Right lobe of liver (tissue), 6 donors: ENCODE results near the gene ACRBP. TPM values are rescaled to one million over a fixed set of nuclear protein-coding genes. Genes with fewer than 3 reads are reported as not detected.

ENCODE experiments used
- ATAC-seq, 4 donors: fragments of 200-7000 bp; cut with Tn5 transposase; one replicate each; pipeline ENCODE4 v1.9.1; 2020; ENCODE audit warnings: mild to moderate bottlenecking in 4 of 4, moderate library complexity in 4 of 4
- DNase-seq, 3 donors: peaks; one replicate each; pipeline ENCODE4 v3.0.0-alpha.2; 2020
- H3K27ac ChIP-seq, 3 donors: fragments of 200-600 bp; one replicate each; pipeline ENCODE4 v1.8.0; 2022
- H3K27me3 ChIP-seq, 2 donors: fragments of 200-600 bp; one replicate each; pipeline ENCODE4 v1.8.0; 2022
- H3K36me3 ChIP-seq, 4 donors: fragments of 200-600 bp; sonication (generic) in 1 of 4; one replicate each; pipeline versions ENCODE4 v1.5.1 to v1.8.0; 2017 to 2022; ENCODE audit warnings: control low read depth in 1 of 4
- H3K4me1 ChIP-seq, 4 donors: fragments of 200-600 bp; sonication (generic) in 1 of 4; one replicate each; pipeline versions ENCODE4 v1.5.1 to v1.8.0; 2017 to 2022; ENCODE audit warnings: control low read depth in 1 of 4
- H3K4me3 ChIP-seq, 3 donors: fragments of 200-600 bp; one replicate each; pipeline ENCODE4 v1.8.0; 2022
- H3K9me3 ChIP-seq, 4 donors: fragments of 200-600 bp; sonication (generic) in 1 of 4; one replicate each; pipeline versions ENCODE4 v1.5.1 to v1.8.0; 2017 to 2022; ENCODE audit warnings: control low read depth in 1 of 4
- POLR2A ChIP-seq: fragments of 450-650 bp; IDR thresholded peaks from one replicate; pipeline ENCODE4 v1.6.1; 2017; ENCODE audit warnings: antibody characterized with exemption, mild to moderate bottlenecking
- WGBS: methylation state at CpG from one replicate; pipeline ENCODE4 v1.1.6; 2018; ENCODE audit warnings: low coverage, low lambda C conversion rate; ENCODE audit not compliant: insufficient coverage; ENCODE audit errors: missing lambda C conversion rate; 5-methylcytosine and 5-hydroxymethylcytosine counted together
- intact Hi-C, 2 donors: fragments of 100-400 bp; cut with DNase I; formaldehyde crosslinking; loops; one replicate each; pipeline versions ENCODE4 v1.11.2 to v1.14.1; 2022
- total RNA-seq, 6 experiments: library from RNA; depleted of rRNA in 2 of 6; stranded (reverse); fragments of >200 nt in 2 of 6; fragmentation: NEBNext Ultra II Directional in 3 of 6; extraction: Animal tissue kit (Norgen Biotek cat#: 25700) in 3 of 6; gene quantifications; one replicate each; pipeline versions ENCODE4 v1.1.0 to v1.2.4, GENCODE V29; 2016 to 2023
- TF ChIP-seq, protein P1 (sequence below), 4 donors: fragments of 200-600 bp in 3 of 4; fragments of 450-650 bp in 1 of 4; IDR thresholded peaks; one replicate each; pipeline versions ENCODE4 v1.5.1 to v1.8.0; 2016 to 2022; ENCODE audit warnings: antibody characterized with exemption in 4 of 4, mild to moderate bottlenecking in 2 of 4
- donor health status: DM: no; HTN: yes; CAD: no.
- donor health status: DM: no; HTN: no; CAD: no.
- donor health status: DM: no; HTN: no; CAD: no.
- donor health status: DM: no; HTN: yes; CAD: no.
- donor health status: DM: no; HTN: yes; CAD: no.

Gene ACRBP
- total RNA-seq, 6 experiments from 2014 or later = 0.95 to 3.3 (median 1.7) TPM; not detected in 1

DNA sequence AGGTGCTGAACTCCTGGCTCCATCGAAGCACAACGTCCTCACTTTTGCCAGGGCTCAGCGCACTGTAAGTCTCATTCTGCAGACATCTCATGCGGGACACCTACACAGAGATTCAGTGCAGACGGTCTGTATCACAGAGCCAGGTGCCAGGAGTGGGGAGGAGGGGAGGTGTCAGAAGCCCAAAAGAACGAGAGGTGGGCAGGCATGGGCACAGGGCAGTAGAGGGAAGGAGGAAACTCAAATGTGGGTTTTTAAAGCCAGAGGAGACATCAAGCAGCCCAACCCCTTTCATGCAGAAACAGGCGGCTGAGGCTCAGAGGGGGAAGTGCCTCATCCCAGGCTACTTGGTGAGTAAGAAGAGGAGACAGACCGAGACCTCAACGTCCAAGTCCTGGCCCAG, 8.9 kb downstream of the ACRBP start:
- intact Hi-C loops = no loop called here
- no peaks in the 10 kb centered on the region for H3K4me1 ChIP-seq
- H3K9me3 ChIP-seq = no peaks in the 10 kb centered on the region
- H3K27me3 ChIP-seq = no peaks in the 10 kb centered on the region
- no peak for DNase-seq
- H3K4me3 ChIP-seq = no peak overlapping the region
- peak in 2 of 4 donors; percentile 22 to 31 for ATAC-seq
- WGBS = 39% methylated on average over 4 of the region's 9 CpGs
- H3K27ac ChIP-seq = no peak overlapping the region
- H3K36me3 ChIP-seq = no peaks in the 10 kb centered on the region
- TF ChIP-seq, protein P1, sequence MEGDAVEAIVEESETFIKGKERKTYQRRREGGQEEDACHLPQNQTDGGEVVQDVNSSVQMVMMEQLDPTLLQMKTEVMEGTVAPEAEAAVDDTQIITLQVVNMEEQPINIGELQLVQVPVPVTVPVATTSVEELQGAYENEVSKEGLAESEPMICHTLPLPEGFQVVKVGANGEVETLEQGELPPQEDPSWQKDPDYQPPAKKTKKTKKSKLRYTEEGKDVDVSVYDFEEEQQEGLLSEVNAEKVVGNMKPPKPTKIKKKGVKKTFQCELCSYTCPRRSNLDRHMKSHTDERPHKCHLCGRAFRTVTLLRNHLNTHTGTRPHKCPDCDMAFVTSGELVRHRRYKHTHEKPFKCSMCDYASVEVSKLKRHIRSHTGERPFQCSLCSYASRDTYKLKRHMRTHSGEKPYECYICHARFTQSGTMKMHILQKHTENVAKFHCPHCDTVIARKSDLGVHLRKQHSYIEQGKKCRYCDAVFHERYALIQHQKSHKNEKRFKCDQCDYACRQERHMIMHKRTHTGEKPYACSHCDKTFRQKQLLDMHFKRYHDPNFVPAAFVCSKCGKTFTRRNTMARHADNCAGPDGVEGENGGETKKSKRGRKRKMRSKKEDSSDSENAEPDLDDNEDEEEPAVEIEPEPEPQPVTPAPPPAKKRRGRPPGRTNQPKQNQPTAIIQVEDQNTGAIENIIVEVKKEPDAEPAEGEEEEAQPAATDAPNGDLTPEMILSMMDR (IDR thresholded peaks at IDR 0.05) = no peak
- no peak for TF ChIP-seq POLR2A

DNA sequence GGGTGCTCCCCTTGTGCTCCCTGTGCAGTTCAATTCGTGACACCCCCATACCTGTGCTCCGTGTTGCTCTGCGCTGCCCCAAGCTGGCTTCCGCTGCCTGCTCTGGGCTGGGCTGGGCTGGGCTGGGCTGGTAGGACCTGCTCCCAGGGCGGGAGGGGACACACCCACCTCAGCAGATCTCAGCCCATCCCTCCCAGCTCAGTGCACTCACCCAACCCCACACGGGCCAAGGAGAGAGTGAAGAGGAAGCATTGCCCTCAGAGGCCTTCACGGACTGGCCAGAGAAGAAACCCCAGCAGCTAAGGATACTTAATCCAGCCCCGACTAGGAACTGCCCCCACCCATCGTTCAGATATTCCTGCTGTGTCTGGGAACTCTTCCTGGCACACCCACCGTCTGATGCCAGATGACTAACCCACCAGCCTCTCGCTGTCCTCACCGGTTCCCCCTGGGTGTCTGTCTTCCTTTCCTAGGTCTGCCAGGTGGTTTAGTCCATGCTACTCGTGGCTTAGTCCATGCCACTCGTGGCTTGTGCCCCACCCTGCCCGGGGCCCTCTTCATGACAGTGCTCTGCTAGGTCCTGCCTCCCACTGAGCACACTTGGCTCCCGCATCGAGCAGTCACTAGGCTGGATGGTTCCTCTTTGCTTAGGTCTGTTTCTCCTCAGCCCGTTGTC, 11.2 kb downstream of the ACRBP start, which contains the start of gene LPAR5:
TSS of gene LPAR5 (minus strand) at position 104 of the 676 bp plus-strand sequence. CDS start 14,711 bp downstream, outside the sequence.
- ATAC-seq (peak; percentile 41 to 63 (median 54)), DNase-seq (peak in 1 of 3 donors; percentile 59)
- no peaks in the 10 kb centered on the region for H3K4me1 ChIP-seq

DNA sequence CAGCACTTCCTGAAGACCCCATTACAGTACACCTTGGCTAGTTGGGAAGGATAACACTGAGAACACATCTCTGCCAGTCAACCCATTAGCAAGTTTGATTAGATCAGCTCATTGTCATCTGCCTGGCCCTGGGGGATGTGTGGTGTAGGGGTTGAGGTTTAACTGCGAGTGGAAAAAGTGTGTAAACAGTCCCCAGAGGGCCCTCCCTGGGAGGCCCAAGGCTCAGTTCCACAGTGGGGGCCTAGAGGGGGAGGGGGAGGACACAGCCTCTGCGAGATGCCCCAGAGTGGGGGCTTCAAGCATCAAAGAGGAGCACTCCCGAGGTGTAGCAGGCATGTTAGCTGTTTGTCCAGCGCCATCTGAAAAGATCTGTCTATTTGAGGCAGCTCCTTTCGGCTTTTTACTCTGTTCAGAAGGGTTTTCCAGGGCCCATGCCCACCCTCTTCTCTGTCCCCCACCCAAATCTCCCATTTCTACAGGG, 11.8 kb downstream of the ACRBP start:
- H3K4me3 ChIP-seq = no peak overlapping the region
- H3K4me1 ChIP-seq = no peaks in the 10 kb centered on the region
- no peak overlapping the region for H3K27ac ChIP-seq
- H3K27me3 ChIP-seq = no peaks in the 10 kb centered on the region
- TF ChIP-seq, protein P1 (IDR thresholded peaks at IDR 0.05) = no peak
- no peak for TF ChIP-seq POLR2A
- intact Hi-C loops = no loop called here
- peak in 2 of 4 donors; percentile 11 to 17 for ATAC-seq
- DNase-seq = no peak
- 65% methylated on average over 2 of the region's 5 CpGs for WGBS
- no peaks in the 10 kb centered on the region for H3K36me3 ChIP-seq
- no peaks in the 10 kb centered on the region for H3K9me3 ChIP-seq

More for the DNA sequence above, 11.2 kb downstream of the ACRBP start, which contains the start of gene LPAR5:
- intact Hi-C loops = no loop called here
- TF ChIP-seq POLR2A = no peak
- TF ChIP-seq, protein P1 (IDR thresholded peaks at IDR 0.05) = no peak
- 29% methylated on average over 10 of the region's 18 CpGs for WGBS
- Histone ChIP-seq H3K27me3 (no peaks in the 10 kb centered on the region), H3K9me3 (no peaks in the 10 kb centered on the region), H3K27ac (no peak within 1 kb of the TSS), H3K4me3 (no peak within 1 kb of the TSS), H3K36me3 (no peaks in the 10 kb centered on the region)

DNA sequence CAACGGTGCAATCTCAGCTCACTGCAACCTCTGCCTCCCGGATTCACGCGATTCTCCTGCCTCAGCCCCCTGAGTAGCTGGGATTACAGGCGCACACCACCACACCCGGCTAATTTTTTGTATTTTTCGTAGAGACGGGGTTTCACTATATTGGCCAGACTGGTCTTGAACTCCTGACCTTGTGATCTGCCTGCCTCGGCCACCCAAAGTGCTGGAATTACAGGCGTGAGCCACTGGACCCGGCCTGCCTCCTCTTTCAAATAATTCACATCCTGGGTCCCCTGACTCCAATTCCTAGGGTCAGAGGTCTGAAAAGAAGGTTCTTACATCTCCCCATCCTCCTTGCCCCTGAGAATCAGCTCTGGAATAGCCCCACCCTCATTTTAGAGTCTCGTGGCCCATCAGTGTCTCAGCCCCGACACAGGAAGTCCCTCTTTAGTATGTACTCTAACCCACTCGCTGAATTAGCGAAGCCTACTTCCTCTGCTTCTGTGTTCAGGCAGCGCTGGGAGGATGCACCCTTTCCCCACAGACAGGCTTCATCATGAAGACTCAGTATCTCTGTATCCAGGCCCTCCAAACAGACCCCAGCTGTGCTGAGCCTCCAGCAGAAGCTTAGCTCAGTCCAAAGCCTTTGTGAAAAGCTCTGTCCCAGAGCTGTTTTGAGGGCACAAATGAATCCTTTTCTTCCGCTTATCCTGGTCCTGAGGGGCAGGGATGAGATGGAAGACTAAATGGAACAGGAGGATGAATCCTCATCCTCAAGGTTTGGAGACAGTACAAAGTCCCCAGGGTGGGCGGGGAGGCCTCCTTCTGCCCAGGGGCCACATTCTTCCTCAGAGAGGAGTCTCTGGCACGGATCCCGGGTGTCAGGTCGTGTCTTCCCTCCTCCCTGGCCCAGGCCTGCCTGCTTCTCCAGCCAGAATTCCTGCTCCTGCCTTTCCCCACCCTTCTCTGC, 14.9 kb downstream of the ACRBP start:
- H3K4me3 ChIP-seq = no peak overlapping the region
- TF ChIP-seq POLR2A = no peak
- TF ChIP-seq, protein P1 (IDR thresholded peaks at IDR 0.05) = no peak
- intact Hi-C loops = no loop called here
- no peak for DNase-seq
- H3K4me1 ChIP-seq = no peaks in the 10 kb centered on the region
- peak overlapping the region in 2 of 3 donors; percentile 13 to 37 for H3K27ac ChIP-seq
- H3K36me3 ChIP-seq = no peaks in the 10 kb centered on the region
- H3K9me3 ChIP-seq = no peaks in the 10 kb centered on the region
- H3K27me3 ChIP-seq = no peaks in the 10 kb centered on the region
- WGBS = 48% methylated on average over 18 of the region's 21 CpGs
- peak; percentile 60 to 74 (median 72) for ATAC-seq
